Tibial nerve (tissue), 4 donors: ENCODE data around the gene DNAJC5. TPM values are rescaled to one million over a fixed set of nuclear protein-coding genes. Genes with fewer than 3 reads are reported as not detected.
"Not testable (repeated sequence)": the region's sequence is repeated elsewhere in the genome, so short reads cannot be mapped to it uniquely, and the experiment has no call there.

Source experiments
- DNase-seq, 2 donors: peaks; one replicate each; pipeline ENCODE4 v3.0.0-alpha.2; 2019; ENCODE audit warnings: low spot score in 2 of 2
- H3K27ac ChIP-seq, 4 donors: fragments of 200-600 bp; sonication (generic) in 3 of 4; one replicate each; pipeline ENCODE4 v1.5.1; 2017 to 2019; ENCODE audit warnings: mild to moderate bottlenecking in 1 of 4
- H3K27me3 ChIP-seq, 2 donors: fragments of 200-600 bp; sonication (generic) in 1 of 2; one replicate each; pipeline versions ENCODE4 v1.5.1 to v1.6.0; 2017 to 2019
- H3K36me3 ChIP-seq, 3 donors: fragments of 200-600 bp; sonication (generic); one replicate each; pipeline ENCODE4 v1.5.1; 2018 to 2019
- H3K4me1 ChIP-seq, 4 donors: fragments of 200-600 bp; sonication (generic) in 3 of 4; one replicate each; pipeline ENCODE4 v1.5.1; 2017 to 2019
- H3K4me3 ChIP-seq, 4 donors: fragments of 200-600 bp; sonication (generic) in 3 of 4; one replicate each; pipeline ENCODE4 v1.5.1; 2017 to 2019; ENCODE audit warnings: mild to moderate bottlenecking in 1 of 4, moderate library complexity in 1 of 4
- H3K9me3 ChIP-seq, 4 donors: fragments of 200-600 bp; sonication (generic) in 3 of 4; one replicate each; pipeline ENCODE4 v1.5.1; 2017 to 2019
- CTCF ChIP-seq, 5 experiments: fragments of 200-600 bp in 3 of 5; fragments of 450-650 bp in 2 of 5; sonication (generic) in 3 of 5; IDR thresholded peaks; one replicate each; pipeline ENCODE4 v1.5.1; 2016 to 2019; ENCODE audit warnings: antibody characterized with exemption in 5 of 5, mild to moderate bottlenecking in 3 of 5, moderate library complexity in 2 of 5
- EP300 ChIP-seq, 2 donors: sonication (generic); formaldehyde crosslinking; IDR thresholded peaks; one replicate each; pipeline ENCODE4 v1.6.1; 2017; ENCODE audit warnings: antibody characterized with exemption in 2 of 2, mild to moderate bottlenecking in 1 of 2
- POLR2A ChIP-seq, 2 donors: fragments of 450-650 bp; IDR thresholded peaks; one replicate each; pipeline ENCODE4 v1.6.1; 2017; ENCODE audit warnings: antibody characterized with exemption in 2 of 2, mild to moderate bottlenecking in 2 of 2, moderate library complexity in 2 of 2
- WGBS, 2 donors: methylation state at CpG; one replicate each; pipeline ENCODE4 v1.1.5; 2018; 5-methylcytosine and 5-hydroxymethylcytosine counted together
- total RNA-seq, 4 donors: library from RNA; depleted of rRNA; stranded (reverse); fragments of >200 nt; gene quantifications; one replicate each; pipeline ENCODE4 v1.1.0, GENCODE V29; 2016

The DNAJC5 gene
- total RNA-seq, 4 donors from 2014 or later: 30.6 to 40.2 (median 32.1) TPM

- DNase-seq: no peak
- 58 to 64% methylated on average over 20 to 26 of the region's 28 CpGs for WGBS, 2 donors
- peaks cover 0 to 31% of the 10 kb centered on the region in 2 donors for H3K27me3 ChIP-seq
- H3K4me1 ChIP-seq: peaks cover 0 to 37% (median 21%) of the 10 kb centered on the region in 4 donors
- H3K4me3 ChIP-seq: no peak overlapping the region
- no peaks in the 10 kb centered on the region for H3K36me3 ChIP-seq
- peak overlapping the region; percentile 17 to 81 (median 54) for H3K27ac ChIP-seq
- no peak for TF ChIP-seq POLR2A (IDR thresholded peaks at IDR 0.05)
- no peak for TF ChIP-seq CTCF (IDR thresholded peaks at IDR 0.05)
- no peak for TF ChIP-seq EP300 (IDR thresholded peaks at IDR 0.05)
- H3K9me3 ChIP-seq: no peaks in the 10 kb centered on the region
These were observed 46.7 kb upstream of the DNAJC5 start for GRCh38 chr20:63848003-63848911.

- H3K4me1 ChIP-seq: peaks cover 3 to 52% (median 39%) of the 10 kb centered on the region in 4 donors
- 83% methylated on average over 27 of the region's 27 CpGs for WGBS, 2 donors
- H3K9me3 ChIP-seq: no peaks in the 10 kb centered on the region
- H3K27me3 ChIP-seq: peaks cover 0 to 39% of the 10 kb centered on the region in 2 donors
- no peak for TF ChIP-seq EP300 (IDR thresholded peaks at IDR 0.05)
- H3K36me3 ChIP-seq: no peaks in the 10 kb centered on the region
- H3K27ac ChIP-seq: no peak overlapping the region
- DNase-seq: no peak
- H3K4me3 ChIP-seq: no peak overlapping the region
These were observed 44.0 kb upstream of the DNAJC5 start for GRCh38 chr20:63850689-63851547.

GRCh38 chr20:63851548-63851943, 43.4 kb upstream of the DNAJC5 start:
- H3K4me3 ChIP-seq, H3K36me3 ChIP-seq, H3K9me3 ChIP-seq, DNase-seq, H3K27ac ChIP-seq: not testable (repeated sequence)
- Histone ChIP-seq H3K4me1 (peaks cover 3 to 51% (median 34%) of the 10 kb centered on the region in 4 donors), H3K27me3 (peaks cover 0 to 36% of the 10 kb centered on the region in 2 donors)
- WGBS, 2 donors: 87 to 94% methylated on average over 14 of the region's 14 CpGs

GRCh38 chr20:63853733-63854068, 41.2 kb upstream of the DNAJC5 start:
- H3K4me3 ChIP-seq, DNase-seq, H3K9me3 ChIP-seq, H3K36me3 ChIP-seq: not testable (repeated sequence)
- peaks cover 0 to 31% of the 10 kb centered on the region in 2 donors for H3K27me3 ChIP-seq
- H3K4me1 ChIP-seq: peaks cover 3 to 51% (median 33%) of the 10 kb centered on the region in 4 donors
- WGBS, 2 donors: 55 to 67% methylated on average over 4 of the region's 4 CpGs
- H3K27ac ChIP-seq: peak overlapping the region in 3 of 4 donors; percentile 70 to 89 (median 80)

GRCh38 chr20:63854069-63854765, 40.7 kb upstream of the DNAJC5 start:
- H3K27me3 ChIP-seq: peaks cover 0 to 31% of the 10 kb centered on the region in 2 donors
- H3K36me3 ChIP-seq: no peaks in the 10 kb centered on the region
- 12 to 14% methylated on average over 8 to 12 of the region's 17 CpGs for WGBS, 2 donors
- H3K27ac ChIP-seq: peak overlapping the region in 3 of 4 donors; percentile 70 to 89 (median 80)
- H3K4me3 ChIP-seq: peak overlapping the region in 2 of 4 donors; percentile 1 to 21
- no peak for TF ChIP-seq EP300 (IDR thresholded peaks at IDR 0.05)
- peak in 1 of 5 experiments; percentile 11 for TF ChIP-seq CTCF (IDR thresholded peaks at IDR 0.05)
- no peak for DNase-seq
- H3K4me1 ChIP-seq: peaks cover 3 to 56% (median 37%) of the 10 kb centered on the region in 4 donors
- no peaks in the 10 kb centered on the region for H3K9me3 ChIP-seq

- Histone ChIP-seq H3K4me3 (peak overlapping the region in 2 of 4 donors; percentile 1 to 21), H3K9me3 (no peaks in the 10 kb centered on the region), H3K36me3 (no peaks in the 10 kb centered on the region), H3K27me3 (peaks cover 0 to 31% of the 10 kb centered on the region in 2 donors), H3K27ac (peak overlapping the region in 3 of 4 donors; percentile 70 to 89 (median 80)), H3K4me1 (peaks cover 3 to 58% (median 37%) of the 10 kb centered on the region in 4 donors)
- TF ChIP-seq CTCF (IDR thresholded peaks at IDR 0.05) (no peak), EP300 (IDR thresholded peaks at IDR 0.05) (no peak), POLR2A (IDR thresholded peaks at IDR 0.05) (no peak)
- DNase-seq: no peak
- 1 to 3% methylated on average over 16 to 22 of the region's 26 CpGs for WGBS, 2 donors
These were observed 40.1 kb upstream of the DNAJC5 start for GRCh38 chr20:63854766-63855362.
